ENCODE data around the gene ADAMTS12. TPM values are rescaled to one million over a fixed set of nuclear protein-coding genes. Genes with fewer than 3 reads are reported as not detected.

The ADAMTS12 gene
- total and polyA plus RNA-seq, 2 experiments from 2014 or later = 9.1 to 17.1 TPM

- no peak for TF ChIP-seq JUNB (IDR thresholded peaks at IDR 0.05; ENCODE audit: unreplicated experiment)
Observed at GRCh38 chr5:33657804-33658440, 233.9 kb downstream of the ADAMTS12 start (continued).

GRCh38 chr5:33657176-33657575, 234.6 kb downstream of the ADAMTS12 start:
- H3K27me3 ChIP-seq (ENCODE audit: insufficient read depth) = no peaks in the 10 kb centered on the region
- no peak for DNase-seq (ENCODE audit: low spot score)
- H3K79me2 ChIP-seq (replicated peaks; ENCODE audit: insufficient read depth) = no peaks in the 10 kb centered on the region
- Mint-ChIP-seq H3K4me3 (no peak overlapping the region), H3K36me3 (ENCODE audit: low read depth) (no peaks in the 10 kb centered on the region; the same call in 1 of the 3 replicates), H3K9me3 (no peaks in the 10 kb centered on the region), H3K27ac (no peak overlapping the region), H3K27me3 (ENCODE audit: insufficient read depth, low read depth, poor library complexity) (no peaks in the 10 kb centered on the region), H3K4me1 (peaks cover 11% of the 10 kb centered on the region)
- H3F3A ChIP-seq (replicated peaks; ENCODE audit: low read depth) = no peaks in the 10 kb centered on the region
- no peak overlapping the region for H3K4me3 ChIP-seq
- TF ChIP-seq ZNF114 (CRISPR knock-in tag; IDR thresholded peaks at IDR 0.05) (no peak), POLR2AphosphoS5 (IDR thresholded peaks at IDR 0.05; ENCODE audit: low read depth) (no peak), ETS1 (IDR thresholded peaks at IDR 0.05) (no peak), CREB1 (CRISPR knock-in tag; IDR thresholded peaks at IDR 0.05; ENCODE audit: low read depth) (no peak), JUNB (IDR thresholded peaks at IDR 0.05; ENCODE audit: unreplicated experiment) (no peak)
- H3K36me3 ChIP-seq (ENCODE audit: insufficient read depth) = no peaks in the 10 kb centered on the region
- H4K20me1 ChIP-seq (replicated peaks; ENCODE audit: insufficient read depth) = no peaks in the 10 kb centered on the region
- no peak overlapping the region for H3K4me2 ChIP-seq
- H3K9me2 ChIP-seq (ENCODE audit: insufficient read depth) = no peaks in the 10 kb centered on the region
- no peaks in the 10 kb centered on the region for H3K4me1 ChIP-seq (ENCODE audit: insufficient read depth)
- no peak overlapping the region for H2AFZ ChIP-seq
- ATAC-seq = no peak
- no peak overlapping the region; the same call in 1 of the 2 replicates for H3K27ac ChIP-seq (ENCODE audit: low read depth)

DNA sequence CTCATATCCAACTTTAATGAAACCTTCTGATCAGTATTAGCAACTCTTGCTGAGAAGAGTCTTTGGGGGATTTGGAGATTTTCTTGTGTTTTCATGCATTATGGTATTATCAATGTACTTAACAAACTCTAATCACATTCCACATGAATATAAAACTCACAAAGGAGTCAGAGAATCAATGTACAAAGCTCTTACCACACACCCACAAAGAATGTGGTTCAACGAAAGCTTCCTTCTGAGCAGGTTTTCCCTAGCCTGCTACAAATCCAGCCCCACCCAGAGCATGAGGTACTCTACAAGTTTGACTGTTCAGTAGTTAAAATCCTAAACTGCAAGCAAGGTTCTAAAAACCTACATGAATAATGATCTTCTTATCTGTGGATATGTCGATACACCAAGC, 240.9 kb downstream of the ADAMTS12 start:
- no peak overlapping the region for H2AFZ ChIP-seq
- Mint-ChIP-seq H3K4me1 (no peaks in the 10 kb centered on the region; the same call in 2 of the 3 replicates), H3K27me3 (ENCODE audit: insufficient read depth, low read depth, poor library complexity) (no peaks in the 10 kb centered on the region), H3K27ac (no peak overlapping the region), H3K4me3 (no peak overlapping the region), H3K9me3 (no peaks in the 10 kb centered on the region), H3K36me3 (ENCODE audit: low read depth) (no peaks in the 10 kb centered on the region; the same call in 2 of the 3 replicates)
- no peaks in the 10 kb centered on the region for H3K79me2 ChIP-seq (replicated peaks; ENCODE audit: insufficient read depth)
- no peaks in the 10 kb centered on the region for H4K20me1 ChIP-seq (replicated peaks; ENCODE audit: insufficient read depth)
- no peaks in the 10 kb centered on the region for H3K27me3 ChIP-seq (ENCODE audit: insufficient read depth)
- no peak for ATAC-seq
- no peaks in the 10 kb centered on the region for H3K4me1 ChIP-seq (ENCODE audit: insufficient read depth)
- no peak overlapping the region for H3K4me3 ChIP-seq
- no peak overlapping the region for H3K4me2 ChIP-seq
- DNase-seq (ENCODE audit: low spot score) = no peak
- no peaks in the 10 kb centered on the region for H3F3A ChIP-seq (replicated peaks; ENCODE audit: low read depth)
- no peaks in the 10 kb centered on the region for H3K9me2 ChIP-seq (ENCODE audit: insufficient read depth)
- no peaks in the 10 kb centered on the region for H3K36me3 ChIP-seq (ENCODE audit: insufficient read depth)
- H3K27ac ChIP-seq (ENCODE audit: low read depth) = no peak overlapping the region
- TF ChIP-seq ZNF114 (CRISPR knock-in tag; IDR thresholded peaks at IDR 0.05) (no peak), EZH2phosphoT487 (IDR thresholded peaks at IDR 0.05; ENCODE audit: unreplicated experiment) (no peak), EZH2 (IDR thresholded peaks at IDR 0.05; ENCODE audit: low read depth, unreplicated experiment) (no peak), ETS1 (IDR thresholded peaks at IDR 0.05) (no peak), CREB1 (CRISPR knock-in tag; IDR thresholded peaks at IDR 0.05; ENCODE audit: low read depth) (no peak), NANOG (IDR thresholded peaks at IDR 0.05; ENCODE audit: borderline replicate concordance) (no peak), REST (IDR thresholded peaks at IDR 0.05; ENCODE audit: unreplicated experiment) (no peak)

Measured in GM23338 (cell line).